OCI-LY3 (cell line): ENCODE results near the gene CHSY3.

ENCODE experiments used
- H2AFZ ChIP-seq: fragments of 200-600, 300-600 bp; shearing (Covaris generic); 2 replicates; pipeline ENCODE4 v1.6.0; 2014; ENCODE audit warnings: antibody characterized with exemption, low read depth, low read length
- H3K27ac ChIP-seq: fragments of 200-600, 300-600 bp; sonication (generic); 2 replicates; pipeline ENCODE4 v1.5.1; 2014; ENCODE audit warnings: mild to moderate bottlenecking, low read length, moderate library complexity, mixed read lengths
- H3K27me3 ChIP-seq: fragments of 200-600, 300-600 bp; sonication (generic); 2 replicates; pipeline ENCODE4 v1.6.1; 2014; ENCODE audit warnings: low read depth, low read length, mixed read lengths
- H3K36me3 ChIP-seq: fragments of 200-600, 300-600 bp; sonication (generic); replicated peaks from 2 replicates; pipeline ENCODE3; 2014; ENCODE audit warnings: low read depth, low read length, mixed read lengths
- H3K4me1 ChIP-seq: fragments of 300-600, 200-600 bp; sonication (generic); 2 replicates; pipeline ENCODE4 v1.6.1; 2014; ENCODE audit warnings: low read length, mixed read lengths
- H3K4me2 ChIP-seq: fragments of 200-600, 300-600 bp; sonication (generic); 2 replicates; pipeline ENCODE4 v1.6.1; 2014; ENCODE audit warnings: low read length, mixed read lengths
- H3K4me3 ChIP-seq: fragments of 300-600, 200-600 bp; sonication (generic); 2 replicates; pipeline ENCODE4 v1.5.1; 2014; ENCODE audit warnings: antibody characterized with exemption, mild to moderate bottlenecking, low read length, moderate library complexity
- H3K79me2 ChIP-seq: fragments of 300-600, 200-600 bp; shearing (Covaris generic); 2 replicates; pipeline ENCODE4 v1.6.1; 2014; ENCODE audit warnings: mild to moderate bottlenecking, low read length, mixed read lengths
- H3K9ac ChIP-seq: fragments of 300-600, 200-600 bp; shearing (Covaris generic); 2 replicates; pipeline ENCODE4 v1.6.0; 2014; ENCODE audit warnings: mild to moderate bottlenecking, low read length, moderate library complexity
- H3K9me3 ChIP-seq: fragments of 200-600, 300-600 bp; shearing (Covaris generic); 2 replicates; pipeline ENCODE4 v1.6.1; 2014; ENCODE audit warnings: low read length, mixed read lengths; ENCODE audit not compliant: insufficient read depth
- H4K20me1 ChIP-seq: fragments of 200-600, 300-600 bp; sonication (generic); 2 replicates; pipeline ENCODE4 v1.6.1; 2016; ENCODE audit warnings: low read length, mixed read lengths; ENCODE audit not compliant: insufficient read depth
- CTCF ChIP-seq: fragments of 200-600, 300-600 bp; sonication (generic); IDR thresholded peaks from 2 replicates; pipeline ENCODE4 v1.5.1; 2014; ENCODE audit warnings: antibody characterized with exemption, low read length, low read depth
- EZH2phosphoT487 ChIP-seq: fragments of 200-600 bp; shearing (Covaris generic); IDR thresholded peaks from 2 replicates; pipeline ENCODE4 v1.6.1; 2018; ENCODE audit warnings: antibody characterized with exemption, mixed run types, low read depth

Gene CHSY3

GRCh38 chr5:130025511-130025910, 121.2 kb downstream of the CHSY3 start:
- no peak overlapping the region for H2AFZ ChIP-seq
- H3K79me2 ChIP-seq: no peaks in the 10 kb centered on the region
- TF ChIP-seq CTCF (no peak), EZH2phosphoT487 (no peak)
- H3K9me3 ChIP-seq: no peaks in the 10 kb centered on the region
- no peak overlapping the region for H3K4me3 ChIP-seq
- no peaks in the 10 kb centered on the region for H3K27me3 ChIP-seq
- H3K9ac ChIP-seq: no peak overlapping the region
- H3K27ac ChIP-seq: no peak overlapping the region
- H3K4me1 ChIP-seq: no peaks in the 10 kb centered on the region
- no peaks in the 10 kb centered on the region for H3K36me3 ChIP-seq
- no peaks in the 10 kb centered on the region for H4K20me1 ChIP-seq
- H3K4me2 ChIP-seq: no peak overlapping the region

- no peak overlapping the region for H3K4me3 ChIP-seq
- H3K9ac ChIP-seq: no peak overlapping the region
- H2AFZ ChIP-seq: no peak overlapping the region
- H3K9me3 ChIP-seq: no peaks in the 10 kb centered on the region
- no peaks in the 10 kb centered on the region for H3K79me2 ChIP-seq
- no peaks in the 10 kb centered on the region for H4K20me1 ChIP-seq
- no peak overlapping the region for H3K27ac ChIP-seq
- peaks cover 12% of the 10 kb centered on the region for H3K4me1 ChIP-seq
- no peaks in the 10 kb centered on the region for H3K27me3 ChIP-seq
- H3K36me3 ChIP-seq: no peaks in the 10 kb centered on the region
- H3K4me2 ChIP-seq: no peak overlapping the region
- TF ChIP-seq CTCF: no peak
- no peak for TF ChIP-seq EZH2phosphoT487
Measured at GRCh38 chr5:130032807-130033206, 128.5 kb downstream of the CHSY3 start.

- H3K79me2 ChIP-seq: no peaks in the 10 kb centered on the region
- H3K27ac ChIP-seq: no peak overlapping the region
- no peaks in the 10 kb centered on the region for H3K27me3 ChIP-seq
- no peak for TF ChIP-seq CTCF
- no peak for TF ChIP-seq EZH2phosphoT487
- no peak overlapping the region for H3K9ac ChIP-seq
- H3K4me1 ChIP-seq: peaks cover 12% of the 10 kb centered on the region
- no peak overlapping the region for H2AFZ ChIP-seq
- H3K4me2 ChIP-seq: 0 out of 2 replicates have a peak overlapping the region, but pooled peaks have one; percentile 8
- no peaks in the 10 kb centered on the region for H3K36me3 ChIP-seq
- H3K4me3 ChIP-seq: no peak overlapping the region
- no peaks in the 10 kb centered on the region for H4K20me1 ChIP-seq
- H3K9me3 ChIP-seq: no peaks in the 10 kb centered on the region
Measured at GRCh38 chr5:130034566-130035210, 130.4 kb downstream of the CHSY3 start.

GRCh38 chr5:130035388-130035787, 131.1 kb downstream of the CHSY3 start:
- H3K4me3 ChIP-seq: no peak overlapping the region
- H4K20me1 ChIP-seq: no peaks in the 10 kb centered on the region
- no peak overlapping the region for H3K9ac ChIP-seq
- TF ChIP-seq CTCF (no peak), EZH2phosphoT487 (no peak)
- H3K4me1 ChIP-seq: peaks cover 12% of the 10 kb centered on the region
- no peaks in the 10 kb centered on the region for H3K9me3 ChIP-seq
- H3K27ac ChIP-seq: no peak overlapping the region
- no peak overlapping the region for H2AFZ ChIP-seq
- H3K27me3 ChIP-seq: no peaks in the 10 kb centered on the region
- no peaks in the 10 kb centered on the region for H3K79me2 ChIP-seq
- 0 out of 2 replicates have a peak overlapping the region, but pooled peaks have one; percentile 8 for H3K4me2 ChIP-seq
- H3K36me3 ChIP-seq: no peaks in the 10 kb centered on the region
